ENCODE results near the gene CFAP100. TPM values are rescaled to one million over a fixed set of nuclear protein-coding genes. Genes with fewer than 3 reads are reported as not detected.

The CFAP100 gene
- polyA plus RNA-seq, result not detected in 2 replicates

DNA sequence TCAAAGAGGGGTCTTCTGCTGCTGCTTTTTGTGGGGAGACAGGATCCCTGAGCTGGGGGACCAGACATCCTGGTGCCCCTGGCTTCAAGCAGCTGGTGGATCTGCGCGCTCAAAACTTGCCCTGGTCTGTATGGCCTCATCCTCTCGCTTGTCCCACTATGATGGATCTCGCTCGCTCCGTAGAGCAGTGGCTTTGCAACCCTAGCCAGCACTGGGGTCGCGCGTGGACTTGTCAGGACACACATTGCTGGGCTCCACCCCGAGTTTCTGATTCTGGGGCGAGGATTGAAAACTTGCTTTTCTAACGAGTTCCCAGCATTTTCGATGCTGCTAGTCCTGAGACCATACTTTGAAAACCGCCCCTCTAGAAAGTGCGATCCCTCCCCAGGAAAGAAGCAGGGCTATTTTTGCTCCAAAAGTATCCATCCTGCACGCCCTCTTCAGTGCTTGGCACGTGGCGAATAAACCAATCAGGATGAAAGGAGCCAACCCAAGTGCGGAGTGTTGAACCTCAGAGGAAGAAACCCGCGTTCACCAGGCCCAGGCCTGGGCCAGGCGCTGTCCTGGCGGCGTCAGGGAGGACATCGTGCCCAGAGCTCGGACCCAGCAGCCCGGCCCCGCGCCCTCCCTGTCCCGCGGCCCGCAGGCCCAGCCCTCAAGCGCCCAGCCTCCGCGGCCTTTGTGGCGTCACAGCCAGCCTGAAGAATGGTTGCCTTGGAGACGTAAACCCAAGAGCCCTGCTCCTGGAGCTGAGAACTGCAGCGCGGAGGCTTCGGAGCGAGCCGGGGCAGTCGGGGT lies at the start of gene CFAP100:
Gene CFAP100 (plus strand): TSS at position 731 of the 798 bp plus-strand sequence. CDS start 1,092 bp downstream, outside the sequence.

DNA sequence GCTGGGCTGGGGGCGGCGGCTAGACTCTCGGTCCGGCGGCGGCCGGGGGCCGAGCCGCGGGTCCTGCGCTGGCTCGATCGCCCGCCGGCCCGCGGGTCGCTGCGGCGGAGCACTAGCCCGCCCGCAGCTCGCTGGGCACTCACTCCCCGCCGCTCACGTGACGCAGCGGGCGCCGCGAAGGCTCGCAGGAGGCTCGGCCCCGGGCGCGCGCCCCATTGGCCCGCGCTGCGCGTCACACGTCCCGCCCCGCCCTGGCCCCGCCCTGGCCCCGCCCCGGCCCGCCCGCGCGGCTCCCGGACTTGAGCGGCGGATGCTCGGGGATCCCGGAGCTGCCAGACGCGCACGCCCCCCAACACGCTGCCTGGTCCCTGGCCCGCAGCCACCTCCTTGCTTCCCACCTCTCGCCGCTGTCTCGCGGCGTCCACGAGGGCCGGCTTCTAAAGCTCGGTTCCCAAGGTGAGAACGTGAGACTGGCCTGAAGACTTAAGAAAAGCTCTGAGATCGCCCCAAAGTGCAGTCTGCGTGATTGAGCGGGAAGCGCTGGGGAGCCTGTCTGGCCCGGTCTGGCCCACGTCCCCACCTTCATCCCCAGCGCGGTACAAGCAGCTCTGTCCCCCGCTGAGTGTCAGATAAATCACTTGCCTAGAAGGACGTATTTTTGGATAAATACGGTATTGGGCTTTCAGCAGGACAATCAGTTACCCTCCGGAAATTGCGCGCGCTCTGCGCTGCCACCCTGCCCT lies 37.2 kb upstream of the CFAP100 start, which contains the start of gene KLF15:
Gene KLF15 (minus strand): TSS at position 114 of the 743 bp plus-strand sequence. CDS start 4,486 bp downstream, outside the sequence.

DNA sequence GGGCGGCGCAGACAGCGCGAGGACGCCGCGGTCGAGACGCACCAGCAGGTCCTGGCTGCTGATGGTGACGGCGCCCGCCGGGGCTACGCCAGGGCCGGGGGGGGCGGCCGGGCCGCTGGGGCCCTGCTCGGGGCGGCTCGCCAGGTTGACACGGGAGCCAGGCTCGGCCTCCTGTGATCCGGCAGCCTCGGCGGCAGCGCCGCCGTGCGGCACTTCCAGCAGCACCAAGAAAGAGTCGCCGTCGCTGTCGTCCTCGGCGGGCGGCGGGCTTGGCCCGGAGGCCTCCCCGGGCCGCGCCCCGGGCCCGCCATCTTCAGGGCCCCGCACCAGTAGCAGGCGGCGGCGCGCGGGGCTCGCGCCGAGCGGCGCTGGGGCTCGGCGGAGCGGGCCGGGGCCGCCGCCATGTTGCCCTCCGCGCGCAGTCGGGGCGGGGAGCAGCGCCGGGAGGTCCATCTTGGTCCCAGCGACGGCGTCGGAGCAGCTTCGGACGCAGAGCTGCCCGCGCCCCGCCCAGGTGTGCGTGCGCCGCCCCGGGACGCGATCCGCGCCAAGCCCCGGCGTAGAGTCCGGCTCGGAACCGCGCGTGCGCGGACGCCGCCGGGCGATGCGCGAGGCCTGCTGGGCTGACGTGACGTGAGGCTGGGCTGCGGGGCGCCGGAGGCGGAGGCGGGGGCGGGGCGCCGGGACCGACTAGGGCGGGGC lies 80.9 kb downstream of the CFAP100 start, which contains the start of gene ZXDC:
Gene ZXDC (minus strand): TSS at position 479 of the 702 bp plus-strand sequence. CDS start 26 bp downstream, at position 453.

Other genes starting within 250 kb of the CFAP100 start
- gene ALDH1L1, start 214.3 kb upstream of the CFAP100 start, polyA plus RNA-seq, result 4.2 and 4.9 TPM in 2 replicates
- 0.94 and 1.7 TPM in 2 replicates for gene KLF15, start 37.5 kb upstream of the CFAP100 start, polyA plus RNA-seq
- 1.9 and 4.8 TPM in 2 replicates for gene ZXDC, start 81.0 kb downstream of the CFAP100 start, polyA plus RNA-seq
- not detected in 2 replicates for gene UROC1, start 122.9 kb downstream of the CFAP100 start, polyA plus RNA-seq
- gene CHST13, start 129.2 kb downstream of the CFAP100 start, polyA plus RNA-seq, result not detected in 2 replicates
- not detected in 2 replicates for gene C3orf22, start 164.0 kb downstream of the CFAP100 start, polyA plus RNA-seq